Calu3 (cell line): ENCODE results near the gene GRK3. TPM values are rescaled to one million over a fixed set of nuclear protein-coding genes. Genes with fewer than 3 reads are reported as not detected.

ENCODE experiments used
- BruUV-seq: library from RNA; stranded (reverse); fragments of 400-500 nt; replicated peaks from 2 replicates; lab custom pipeline; 2021; lab: Mats Ljungman, UMichigan
- CTCF ChIA-PET: fragments of 300-600 bp; sonication (Branson Sonifier 250); formaldehyde crosslinking; loops from one replicate; lab custom pipeline; 2022; ENCODE audit warnings: antibody characterized with exemption; lab: Charles Lee
- DNase-seq: peaks from one replicate; pipeline ENCODE4 v3.0.0; 2022
- H3K27ac Mint-ChIP-seq: one replicate; pipeline ENCODE4 v1.8.0; 2022; ENCODE audit warnings: mixed read lengths; ENCODE audit not compliant: unreplicated experiment
- H3K27me3 Mint-ChIP-seq: one replicate; pipeline ENCODE4 v1.8.0; 2022; ENCODE audit warnings: mixed read lengths; ENCODE audit not compliant: unreplicated experiment
- H3K36me3 Mint-ChIP-seq: one replicate; pipeline ENCODE4 v1.8.0; 2022; ENCODE audit warnings: mild to moderate bottlenecking, moderate library complexity, mixed read lengths; ENCODE audit not compliant: insufficient read depth, unreplicated experiment
- H3K4me1 Mint-ChIP-seq: one replicate; pipeline ENCODE4 v1.8.0; 2022; ENCODE audit warnings: mild to moderate bottlenecking, low read depth, mixed read lengths; ENCODE audit not compliant: unreplicated experiment
- H3K4me3 Mint-ChIP-seq: one replicate; pipeline ENCODE4 v1.8.0; 2022; ENCODE audit warnings: mild to moderate bottlenecking, low read depth, moderate library complexity, mixed read lengths; ENCODE audit not compliant: unreplicated experiment
- H3K9me3 Mint-ChIP-seq: one replicate; pipeline ENCODE4 v1.8.0; 2022; ENCODE audit warnings: low read depth, mixed read lengths; ENCODE audit not compliant: unreplicated experiment
- CTCF ChIP-seq: fragments of 200-600 bp; IDR thresholded peaks from one replicate; pipeline ENCODE4 v1.8.0; 2022; ENCODE audit warnings: antibody characterized with exemption; ENCODE audit not compliant: unreplicated experiment
- intact Hi-C: fragments of 100-400 bp; cut with micrococcal nuclease; formaldehyde crosslinking; loops from one replicate; pipeline ENCODE4 v1.10.0; 2022; ENCODE audit not compliant: unreplicated experiment
- total RNA-seq: library from RNA; stranded (reverse); gene quantifications from 2 replicates; pipeline ENCODE4 v1.2.3, GENCODE V29; 2022

Gene GRK3
- total RNA-seq, 1 experiment from 2014 or later: 12.0 TPM

GRCh38 chr22:25698978-25699377, 134.5 kb downstream of the GRK3 start:
- no peaks in the 10 kb centered on the region for H3K9me3 Mint-ChIP-seq
- H3K4me1 Mint-ChIP-seq: no peaks in the 10 kb centered on the region
- BruUV-seq: no TSS peak
- TF ChIP-seq CTCF: no peak
- H3K36me3 Mint-ChIP-seq: peaks cover 4% of the 10 kb centered on the region
- no peaks in the 10 kb centered on the region for H3K27me3 Mint-ChIP-seq
- intact Hi-C loops: no loop called here
- no peak overlapping the region for H3K27ac Mint-ChIP-seq
- CTCF ChIA-PET: interaction anchor here (0.7 kb wide), 1 partner anchor 1983 kb away, joined by 3 read pairs; no protein-coding TSS in a partner anchor
- H3K4me3 Mint-ChIP-seq: no peak overlapping the region
- no peak for DNase-seq

- no peak for TF ChIP-seq CTCF
Observed at GRCh38 chr22:25701056-25701780, 136.7 kb downstream of the GRK3 start.

GRCh38 chr22:25702040-25702439, 137.6 kb downstream of the GRK3 start:
- intact Hi-C loops: loop anchor here (5.0 kb wide), 2 partner anchors 70 to 135 kb away; no protein-coding TSS in a partner anchor
- Mint-ChIP-seq H3K9me3 (no peaks in the 10 kb centered on the region), H3K36me3 (no peaks in the 10 kb centered on the region), H3K27me3 (no peaks in the 10 kb centered on the region), H3K4me1 (no peaks in the 10 kb centered on the region), H3K4me3 (no peak overlapping the region), H3K27ac (no peak overlapping the region)
- CTCF ChIA-PET: interaction anchor here (0.5 to 1.6 kb wide), 2 partner anchors 70 to 239 kb away, joined by 4 to 6 read pairs; no protein-coding TSS in a partner anchor
- TF ChIP-seq CTCF: no peak
- no peak for DNase-seq
- BruUV-seq: no TSS peak

More at GRCh38 chr22:25701056-25701780, 136.7 kb downstream of the GRK3 start:
- no TSS peak for BruUV-seq
- Mint-ChIP-seq H3K4me3 (no peak overlapping the region), H3K4me1 (no peaks in the 10 kb centered on the region), H3K27me3 (no peaks in the 10 kb centered on the region), H3K36me3 (no peaks in the 10 kb centered on the region), H3K27ac (no peak overlapping the region), H3K9me3 (no peaks in the 10 kb centered on the region)
- intact Hi-C loops: loop anchor here (1.0 to 5.0 kb wide), 3 partner anchors 71 to 239 kb away; no protein-coding TSS in a partner anchor
- no peak for DNase-seq
- CTCF ChIA-PET: interaction anchor here (1.6 kb wide), 1 partner anchor 239 kb away, joined by 6 read pairs; no protein-coding TSS in a partner anchor

- CTCF ChIA-PET: interaction anchor here (0.5 kb wide), 1 partner anchor 69 kb away, joined by 4 read pairs; no protein-coding TSS in a partner anchor
- no peak for DNase-seq
- Mint-ChIP-seq H3K4me3 (no peak overlapping the region), H3K36me3 (no peaks in the 10 kb centered on the region), H3K27me3 (no peaks in the 10 kb centered on the region), H3K4me1 (no peaks in the 10 kb centered on the region), H3K27ac (no peak overlapping the region), H3K9me3 (no peaks in the 10 kb centered on the region)
- no TSS peak for BruUV-seq
- intact Hi-C loops: loop anchor here (5.0 kb wide), 2 partner anchors 70 to 135 kb away; no protein-coding TSS in a partner anchor
- TF ChIP-seq CTCF: no peak
Observed at GRCh38 chr22:25702571-25703167, 138.2 kb downstream of the GRK3 start.
